Measurements from ENCODE around the gene CADM1. TPM values are rescaled to one million over a fixed set of nuclear protein-coding genes. Genes with fewer than 3 reads are reported as not detected.

Gene CADM1
- total RNA-seq, 1 donor: 0.45 TPM

- H3K4me3 ChIP-seq (ENCODE audit: low read depth, low read length): no peak overlapping the region
- DNase-seq (ENCODE audit: low read depth): no peak
- no peak for TF ChIP-seq CTCF (IDR thresholded peaks at IDR 0.05; ENCODE audit: insufficient read depth, low read length)
These were observed 114.4 kb downstream of the CADM1 start for GRCh38 chr11:115389790-115390189.

GRCh38 chr11:115385226-115385625, 119.0 kb downstream of the CADM1 start:
- DNase-seq (ENCODE audit: low read depth): no peak
- no peak overlapping the region for H3K4me3 ChIP-seq (ENCODE audit: low read depth, low read length)
- no peak for TF ChIP-seq CTCF (IDR thresholded peaks at IDR 0.05; ENCODE audit: insufficient read depth, low read length)

GRCh38 chr11:115384236-115384635, 120.0 kb downstream of the CADM1 start:
- no peak for TF ChIP-seq CTCF (IDR thresholded peaks at IDR 0.05; ENCODE audit: insufficient read depth, low read length)
- no peak overlapping the region for H3K4me3 ChIP-seq (ENCODE audit: low read depth, low read length)
- no peak for DNase-seq (ENCODE audit: low read depth)

- DNase-seq (ENCODE audit: low read depth): no peak
- no peak overlapping the region for H3K4me3 ChIP-seq (ENCODE audit: low read depth, low read length)
- no peak for TF ChIP-seq CTCF (IDR thresholded peaks at IDR 0.05; ENCODE audit: insufficient read depth, low read length)
These were observed 120.8 kb downstream of the CADM1 start for GRCh38 chr11:115383431-115383830.

GRCh38 chr11:115379528-115379927, 124.7 kb downstream of the CADM1 start:
- DNase-seq (ENCODE audit: low read depth): no peak
- no peak overlapping the region for H3K4me3 ChIP-seq (ENCODE audit: low read depth, low read length)
- no peak for TF ChIP-seq CTCF (IDR thresholded peaks at IDR 0.05; ENCODE audit: insufficient read depth, low read length)

- no peak overlapping the region for H3K4me3 ChIP-seq (ENCODE audit: low read depth, low read length)
- no peak for TF ChIP-seq CTCF (IDR thresholded peaks at IDR 0.05; ENCODE audit: insufficient read depth, low read length)
- no peak for DNase-seq (ENCODE audit: low read depth)
These were observed 125.7 kb downstream of the CADM1 start for GRCh38 chr11:115378557-115378956.

GRCh38 chr11:115377882-115378296, 126.3 kb downstream of the CADM1 start:
- no peak for DNase-seq (ENCODE audit: low read depth)
- TF ChIP-seq CTCF (IDR thresholded peaks at IDR 0.05; ENCODE audit: insufficient read depth, low read length): no peak
- no peak overlapping the region for H3K4me3 ChIP-seq (ENCODE audit: low read depth, low read length)

Measured in fibroblast of the aortic adventitia (primary cell).